Ramos (cell line): ENCODE results near the gene SPAG4.

Experiments used
- in situ Hi-C: fragments of 300-500 bp; cut with MboI; formaldehyde crosslinking; loops from one replicate; pipeline ENCODE4 v1.14.3; 2022; ENCODE audit warnings: low sequenced_read_pairs; ENCODE audit not compliant: unreplicated experiment

Gene SPAG4

DNA sequence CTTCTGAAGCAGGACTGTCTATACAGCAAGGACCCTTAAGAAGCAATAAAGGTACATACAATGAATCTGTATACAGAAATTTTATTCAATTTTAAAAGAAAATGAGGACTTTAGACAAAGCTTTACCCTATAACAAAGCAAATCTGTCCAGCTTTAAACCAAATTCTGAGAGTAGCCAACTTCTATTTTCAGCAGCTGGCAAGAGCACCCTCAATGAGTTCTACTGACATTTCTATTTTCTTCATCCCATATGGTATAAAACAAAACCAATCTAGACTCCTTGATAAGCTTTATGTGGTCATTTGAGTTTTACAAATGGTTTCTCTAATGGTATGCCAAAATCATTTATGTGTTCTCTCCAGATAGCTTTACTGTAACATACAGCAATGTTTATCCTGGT is 36.3 kb downstream of the SPAG4 start:
- in situ Hi-C loops: no loop called here

DNA sequence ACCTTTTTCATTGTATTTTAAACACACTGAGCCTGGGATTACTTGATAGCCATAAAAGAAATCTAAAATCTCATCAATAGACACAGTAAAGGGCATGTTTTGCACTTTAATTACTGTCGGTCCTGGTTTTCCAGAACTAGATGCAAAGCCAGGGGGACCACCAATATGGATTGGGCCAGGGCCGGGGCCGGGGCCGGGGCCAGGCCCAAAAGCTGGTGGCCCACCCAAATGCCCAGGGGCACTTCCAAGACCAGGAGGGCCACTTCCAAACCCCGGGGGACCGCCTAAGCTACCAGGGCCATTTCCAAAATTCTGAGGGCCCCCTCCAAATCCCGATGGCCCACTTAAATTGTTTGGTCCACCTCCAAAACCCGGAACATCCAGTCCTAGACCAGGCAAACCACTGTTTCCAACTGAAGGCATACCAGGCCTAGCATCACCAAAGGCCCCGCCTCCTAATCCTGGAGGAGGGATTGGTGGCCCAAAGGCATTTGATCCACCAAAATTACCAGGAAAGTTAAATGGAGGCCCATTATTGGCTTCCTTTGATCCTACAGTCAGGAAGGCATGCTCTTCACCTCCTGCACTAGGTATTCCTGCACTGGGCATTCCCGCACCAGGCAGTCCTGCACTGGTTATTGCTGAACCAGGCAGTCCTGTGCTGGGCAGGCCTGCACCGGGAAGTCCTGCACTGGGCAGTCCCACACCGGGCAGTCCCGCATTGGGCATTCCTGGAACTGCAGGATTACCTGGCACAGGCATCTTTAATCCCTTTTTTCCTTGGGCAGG is 37.2 kb downstream of the SPAG4 start:
- in situ Hi-C loops: no loop called here

- in situ Hi-C loops: no loop called here
These were observed 37.8 kb downstream of the SPAG4 start for GRCh38 chr20:35653430-35653734.

- in situ Hi-C loops: no loop called here
These were observed 38.3 kb downstream of the SPAG4 start for GRCh38 chr20:35653893-35654292.

GRCh38 chr20:35654415-35654814 is 38.8 kb downstream of the SPAG4 start:
- in situ Hi-C loops: no loop called here

- in situ Hi-C loops: no loop called here
These were observed 41.6 kb downstream of the SPAG4 start for GRCh38 chr20:35657271-35657670.

DNA sequence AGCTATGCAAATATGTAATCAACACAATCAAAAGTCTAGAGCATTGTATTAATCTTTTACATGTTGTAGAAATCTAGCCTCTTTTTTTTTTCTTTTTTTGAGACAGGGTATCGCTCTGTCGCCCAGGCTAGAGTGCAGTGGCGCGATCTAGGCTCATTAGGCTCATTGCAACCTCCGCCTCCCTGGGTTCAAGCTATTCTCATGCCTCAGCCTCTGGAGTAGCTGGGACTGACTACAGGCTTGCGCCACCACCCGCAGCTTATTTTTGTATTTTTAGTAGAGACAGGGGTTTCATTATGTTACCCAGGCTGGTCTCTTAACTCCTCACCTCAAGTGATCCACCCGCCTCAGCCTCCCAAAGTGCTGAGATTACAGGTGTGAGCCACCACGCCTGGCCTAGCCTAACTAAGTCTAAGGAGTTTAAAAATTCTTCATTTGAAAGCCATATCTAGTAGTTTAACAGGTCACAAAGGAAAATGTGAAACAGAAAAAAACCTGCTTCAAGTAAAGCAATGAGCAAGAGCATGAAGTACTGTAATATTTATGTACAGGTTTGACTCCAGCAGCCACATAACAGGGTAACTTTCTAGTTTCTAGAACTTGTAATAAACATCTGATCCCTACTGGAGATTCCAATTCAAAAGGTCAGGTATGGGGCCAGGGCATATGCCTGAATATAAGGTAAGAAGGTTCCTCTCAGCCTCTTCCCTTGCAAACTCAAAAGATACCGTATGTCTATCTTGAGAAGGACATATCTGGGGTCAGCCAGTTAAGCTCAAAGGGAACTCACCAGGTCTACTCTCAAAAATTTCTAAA is 44.7 kb downstream of the SPAG4 start:
- in situ Hi-C loops: no loop called here

DNA sequence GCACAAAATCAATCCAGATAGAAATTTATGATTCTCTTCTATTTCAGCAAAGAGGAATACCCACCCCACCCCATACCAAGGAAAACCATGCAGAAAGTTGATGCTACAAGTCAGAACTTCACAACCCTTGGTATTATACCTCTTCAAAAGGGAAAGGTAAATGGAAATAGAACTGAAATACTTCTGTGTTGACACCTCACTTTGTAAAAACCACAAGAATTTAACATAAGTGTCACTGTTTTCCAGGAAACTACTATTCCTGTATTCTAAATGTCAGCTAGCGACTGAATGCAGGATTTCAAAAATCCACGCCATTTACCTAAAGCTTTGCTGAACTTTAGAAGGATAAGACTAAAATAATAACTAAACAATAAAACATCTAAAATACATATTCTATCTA is 45.4 kb downstream of the SPAG4 start:
- in situ Hi-C loops: no loop called here

GRCh38 chr20:35661908-35662307 is 46.3 kb downstream of the SPAG4 start:
- in situ Hi-C loops: no loop called here

- in situ Hi-C loops: no loop called here
These were observed 46.9 kb downstream of the SPAG4 start for GRCh38 chr20:35662551-35662950.

GRCh38 chr20:35663516-35664465 is 48.2 kb downstream of the SPAG4 start:
- in situ Hi-C loops: no loop called here

GRCh38 chr20:35664466-35665206 is 49.0 kb downstream of the SPAG4 start, which contains the start of the genes CPNE1 and RBM12:
CPNE1 (minus strand) TSS chr20:35664900; CDS start chr20:35632923, 31,977 bp downstream.
RBM12 (minus strand) TSS chr20:35664900; CDS start chr20:35655322, 9,578 bp downstream.
- in situ Hi-C loops: no loop called here

GRCh38 chr20:35665949-35666288 is 50.3 kb downstream of the SPAG4 start:
- in situ Hi-C loops: no loop called here

DNA sequence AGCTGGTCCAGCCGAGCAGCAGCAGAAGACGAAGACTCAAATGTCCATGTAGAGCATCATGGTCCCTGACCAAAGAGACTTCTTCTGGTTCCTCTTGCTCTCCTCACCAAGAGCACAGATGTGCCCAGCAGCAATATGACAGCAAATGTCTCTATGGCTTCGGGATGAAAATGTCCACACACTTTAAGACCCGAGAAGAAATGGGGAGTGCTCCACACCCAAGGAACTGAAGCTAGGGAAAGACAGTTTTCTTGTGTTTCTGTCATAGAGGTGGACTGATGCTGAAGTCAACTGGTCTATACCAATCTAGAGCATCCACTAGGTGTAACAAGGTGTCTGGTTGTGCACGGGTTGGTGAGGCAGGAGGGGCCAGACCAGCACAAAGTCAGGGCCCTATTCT is 53.6 kb downstream of the SPAG4 start:
- in situ Hi-C loops: no loop called here

DNA sequence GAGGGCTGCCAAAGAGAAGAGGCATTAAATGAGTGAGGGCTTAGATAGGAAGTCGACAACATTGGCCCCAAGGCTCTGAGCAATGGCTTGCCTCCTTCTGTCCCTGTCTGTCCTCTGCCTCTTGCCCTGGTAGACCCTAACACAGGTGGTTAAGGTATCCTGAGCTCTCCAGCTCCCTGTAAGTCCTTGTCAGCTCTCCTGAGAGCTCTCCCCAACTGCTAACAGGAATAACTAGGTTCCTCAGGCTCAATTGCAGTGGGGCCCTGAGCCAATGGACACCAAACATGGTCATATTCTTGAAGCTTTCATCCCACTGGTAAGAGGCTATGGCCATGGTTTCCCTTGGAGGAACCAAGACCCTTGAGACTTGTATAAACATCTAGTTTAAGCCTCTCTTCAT is 54.1 kb downstream of the SPAG4 start:
- in situ Hi-C loops: no loop called here
